Ecto neural progenitor cell (in vitro differentiated cells): ENCODE results near the gene ESPN.
"Not testable (repeated sequence)": the region's sequence is repeated elsewhere in the genome, so short reads cannot be mapped to it uniquely, and the experiment has no call there.

Experiments
- DNase-seq: peaks from one replicate; pipeline ENCODE4 v3.0.0-alpha.2; 2018; ENCODE audit warnings: low spot score

The ESPN gene

DNA sequence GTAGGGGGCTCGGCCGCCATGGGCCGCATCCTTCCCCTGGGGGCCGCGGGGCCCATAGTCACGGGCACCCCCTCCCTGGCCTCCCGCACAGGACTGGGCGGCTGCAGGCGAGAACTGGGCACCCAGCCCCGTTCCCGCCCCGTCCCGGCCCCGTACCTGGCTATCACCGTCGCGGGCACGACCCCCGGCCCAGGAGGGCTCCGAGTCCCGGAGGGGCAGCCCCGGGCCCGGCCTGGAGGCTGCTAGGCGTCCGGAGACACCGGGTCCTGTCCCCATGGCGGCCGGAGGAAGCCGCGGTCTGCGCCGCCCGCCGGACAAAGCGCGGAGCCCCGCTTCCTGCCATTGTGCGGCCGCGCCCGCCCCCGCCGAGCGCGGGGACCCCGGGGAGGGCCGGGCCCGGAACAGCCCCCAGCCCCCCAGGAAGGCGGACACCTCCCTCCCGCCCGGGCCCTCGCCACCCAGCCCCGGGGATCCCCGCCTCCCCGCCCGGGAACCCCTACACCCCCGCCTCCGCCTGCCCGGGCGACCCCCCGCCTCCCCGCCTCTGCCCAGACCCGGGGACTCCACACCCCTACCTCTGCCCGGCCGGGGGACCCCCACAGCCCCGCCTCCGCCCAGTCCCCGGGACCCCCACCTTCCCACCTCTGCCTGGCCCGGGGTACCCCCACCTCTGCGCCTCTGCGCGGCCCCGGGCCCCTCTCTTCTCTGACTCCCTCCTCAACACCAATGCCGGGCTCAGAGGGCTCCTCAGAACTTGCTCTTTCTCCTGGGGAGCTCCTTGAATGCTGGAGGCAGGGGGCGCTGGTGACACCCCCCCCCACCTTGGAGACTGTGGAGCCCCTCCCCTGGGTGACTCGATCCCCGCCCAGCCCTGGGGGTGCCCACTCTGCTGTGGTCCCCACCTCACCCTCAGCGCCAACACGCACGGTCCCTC, 60.9 kb downstream of the ESPN start:
- DNase-seq, result peak; percentile 67

DNA sequence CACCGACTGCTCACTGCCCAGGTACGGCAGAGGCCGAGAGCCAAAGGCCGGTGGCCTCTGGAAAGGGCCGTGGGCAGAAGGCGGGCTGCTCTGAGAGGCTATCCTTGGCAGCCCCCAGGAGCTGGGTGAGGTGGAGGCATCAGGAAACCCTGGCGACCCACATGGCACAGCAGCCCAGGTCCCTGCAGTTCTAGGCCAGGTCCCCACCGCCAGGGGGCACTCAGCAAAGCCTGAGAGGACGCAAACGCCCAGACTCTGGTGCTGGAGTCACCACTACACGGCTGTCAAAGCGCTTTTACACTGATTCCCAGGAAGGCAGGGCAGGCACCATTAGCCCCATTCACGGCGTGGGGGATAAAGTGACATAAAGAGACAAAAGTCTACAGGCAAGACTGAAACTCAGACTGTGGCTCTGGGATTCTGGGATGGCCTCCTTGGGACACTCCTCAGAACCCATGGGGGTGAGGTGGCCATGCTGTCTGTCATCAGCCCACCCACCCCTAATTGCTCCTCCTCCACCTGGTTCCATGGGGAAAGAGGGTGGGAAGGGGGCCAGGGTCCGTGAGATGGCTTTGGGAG, 61.9 kb downstream of the ESPN start:
- peak; percentile 94 for DNase-seq

DNA sequence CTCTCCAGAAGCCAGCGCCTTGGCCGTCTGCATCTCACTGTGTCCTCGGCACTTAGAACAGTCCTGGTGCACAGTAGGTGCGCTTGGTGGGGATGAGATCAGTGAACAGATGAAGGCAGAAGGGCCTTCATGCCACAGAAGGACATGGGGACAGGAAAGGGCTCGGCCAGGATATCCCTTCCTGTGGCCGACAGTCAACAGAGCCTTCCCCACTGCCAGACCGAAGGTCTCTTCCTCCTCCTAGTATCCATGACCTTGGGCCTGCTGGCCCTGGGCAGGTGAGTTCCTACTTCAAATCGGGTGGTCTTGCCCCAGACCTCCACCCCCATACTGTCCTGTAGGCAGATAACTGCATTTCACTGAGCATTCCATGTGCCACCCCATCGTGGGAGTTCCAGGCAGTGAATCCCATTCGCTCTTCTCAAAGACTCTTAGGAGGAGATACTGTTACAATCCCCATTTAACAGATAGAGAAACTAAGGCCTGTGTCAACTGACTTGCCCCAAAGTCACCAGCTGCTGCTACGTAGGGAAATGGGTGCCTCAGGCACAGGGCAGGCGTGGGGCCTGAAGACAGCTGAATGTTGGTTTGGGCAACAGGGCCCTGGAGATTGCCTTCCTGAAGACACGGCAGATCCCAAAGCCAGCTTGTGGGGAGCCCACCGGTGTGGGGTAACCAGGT, 63.4 kb downstream of the ESPN start:
- no peak for DNase-seq

DNA sequence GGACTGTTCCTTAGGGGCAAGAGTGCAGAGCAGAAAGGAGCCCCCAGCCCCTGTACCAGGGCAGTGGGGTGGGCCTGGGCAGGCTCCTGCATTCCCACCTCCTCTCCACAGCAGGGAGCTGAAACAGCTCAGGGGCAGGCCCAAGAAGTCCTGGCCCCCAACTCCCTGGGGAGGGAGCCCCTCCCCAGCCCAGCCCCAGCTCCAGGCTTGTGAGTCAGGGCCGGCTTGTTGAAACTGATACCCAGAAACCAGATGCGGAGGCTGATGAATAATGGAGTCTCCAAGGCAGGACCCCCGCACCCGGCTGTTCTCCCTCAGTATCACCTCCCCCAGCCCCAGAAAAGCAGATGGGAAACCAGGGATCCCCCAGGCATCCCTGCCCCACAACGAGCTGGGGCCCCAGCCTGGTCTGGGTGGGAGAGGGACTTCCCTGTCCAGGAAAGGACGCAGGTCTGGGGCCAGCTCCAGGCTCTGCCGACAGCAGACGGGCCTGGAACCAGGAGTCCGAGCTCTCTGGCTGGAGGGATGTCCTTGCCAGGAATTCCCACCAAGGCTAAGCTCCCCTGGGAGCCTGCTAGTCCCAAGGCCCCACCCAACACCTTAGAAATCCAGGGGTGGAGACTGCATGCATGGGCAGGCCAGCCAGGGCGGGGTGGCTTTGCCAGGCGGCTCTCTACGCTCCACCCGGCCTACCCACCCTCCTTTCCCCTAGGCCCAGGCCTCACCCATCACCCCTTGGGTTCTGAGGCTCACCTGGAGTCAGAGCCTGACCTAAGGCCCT, 64.2 kb downstream of the ESPN start:
- DNase-seq, result no peak

DNA sequence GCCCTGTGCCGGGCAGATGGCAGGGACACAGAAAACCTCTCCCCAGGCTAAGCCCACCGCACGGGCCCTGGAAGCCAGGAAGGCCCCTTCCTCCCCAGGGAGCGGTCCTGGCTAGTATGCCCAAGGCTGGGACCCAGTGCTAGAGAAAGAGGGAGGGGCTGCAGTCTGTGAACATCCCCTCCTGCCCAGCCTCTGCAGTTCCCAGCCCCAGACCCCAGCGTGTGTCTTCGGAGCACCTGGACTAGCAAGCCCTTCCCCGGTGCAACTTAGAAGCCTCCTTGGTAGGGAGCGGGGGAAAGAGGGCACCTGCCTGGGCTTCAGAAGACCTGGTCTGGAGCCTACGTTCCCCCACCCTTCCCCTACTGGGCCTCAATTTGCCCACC, 64.8 kb downstream of the ESPN start:
- no peak for DNase-seq

DNA sequence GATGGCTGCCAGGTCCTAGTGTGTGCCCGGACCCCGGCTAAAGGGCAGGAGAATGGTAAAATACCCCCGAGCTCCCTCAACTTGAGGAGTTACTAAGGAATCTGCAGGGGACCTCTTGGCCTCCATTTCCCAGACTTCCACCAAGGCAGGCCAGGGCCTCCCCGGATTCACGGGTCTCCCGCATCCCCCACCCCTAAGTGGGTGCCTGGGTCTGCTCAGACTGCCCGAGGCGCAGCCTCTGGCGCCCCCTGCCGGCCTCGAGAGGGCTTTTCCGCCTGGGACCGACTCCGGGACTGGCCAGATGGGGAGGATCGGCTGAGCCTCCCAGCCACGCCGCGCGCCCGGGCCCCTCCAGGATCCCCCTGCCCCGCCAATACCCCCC, 65.2 kb downstream of the ESPN start:
- peak; percentile 90 for DNase-seq

DNA sequence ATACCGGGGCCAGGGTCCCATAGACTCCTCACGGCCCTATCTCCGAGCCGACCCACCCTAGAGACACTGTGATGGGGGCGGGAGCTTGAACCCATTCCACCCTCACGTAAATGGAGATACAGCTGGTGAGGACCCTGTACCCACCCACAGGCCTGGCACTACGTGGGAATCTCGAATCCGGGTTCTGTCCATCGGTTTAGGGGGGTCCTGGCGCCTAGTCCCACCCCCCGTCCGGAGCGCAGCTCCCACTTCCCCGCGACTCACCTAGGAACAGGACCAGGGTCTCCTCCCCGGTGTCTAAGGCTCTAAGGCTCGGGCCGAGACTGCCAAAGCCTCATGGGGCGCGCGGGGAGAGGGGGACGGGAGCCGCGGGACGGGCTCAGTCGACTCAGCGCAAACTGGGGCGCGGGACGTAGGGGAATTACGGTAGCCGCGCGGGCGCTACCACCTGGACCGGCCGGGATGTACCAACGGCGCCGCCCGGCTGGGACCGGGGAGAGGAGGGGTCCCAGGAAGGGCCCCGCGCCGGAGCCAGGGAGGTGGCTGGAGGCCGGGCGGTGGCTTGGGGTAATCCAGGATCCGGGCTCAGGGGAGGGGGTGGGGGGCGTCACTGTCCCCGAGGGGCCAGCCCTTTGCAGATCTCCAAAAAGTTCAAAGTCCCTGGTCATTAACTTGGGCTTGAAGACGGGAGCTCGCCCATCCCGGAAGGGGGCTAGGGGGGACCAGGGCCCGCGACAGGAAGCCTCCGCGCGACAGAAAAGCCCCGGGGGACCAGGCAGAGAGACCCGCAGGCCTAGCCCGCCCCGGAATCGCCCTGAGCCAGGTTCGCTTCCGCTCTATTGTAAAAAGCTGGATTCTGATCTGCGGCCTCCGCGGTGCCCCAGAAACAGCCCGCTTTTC, 65.9 kb downstream of the ESPN start:
- DNase-seq, result peak; percentile 85

DNA sequence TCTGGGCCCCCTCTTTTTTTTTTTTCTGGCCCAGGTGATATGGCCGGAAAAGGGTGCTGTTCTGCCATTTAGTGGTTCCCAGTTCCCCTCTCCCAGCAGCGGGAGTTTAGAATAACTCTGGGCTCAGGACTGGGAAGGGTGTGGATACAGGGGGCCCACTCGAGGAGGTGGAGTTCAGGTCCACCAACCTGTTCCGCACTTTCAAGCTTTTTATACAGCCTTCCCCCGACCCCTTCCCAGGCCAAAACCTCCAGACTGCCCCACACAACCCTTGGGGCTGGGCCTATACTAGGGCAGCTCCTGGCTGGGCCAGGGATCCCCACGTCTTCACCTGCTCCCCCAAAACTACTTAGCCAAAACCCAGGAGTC, 66.5 kb downstream of the ESPN start:
- no peak for DNase-seq

DNA sequence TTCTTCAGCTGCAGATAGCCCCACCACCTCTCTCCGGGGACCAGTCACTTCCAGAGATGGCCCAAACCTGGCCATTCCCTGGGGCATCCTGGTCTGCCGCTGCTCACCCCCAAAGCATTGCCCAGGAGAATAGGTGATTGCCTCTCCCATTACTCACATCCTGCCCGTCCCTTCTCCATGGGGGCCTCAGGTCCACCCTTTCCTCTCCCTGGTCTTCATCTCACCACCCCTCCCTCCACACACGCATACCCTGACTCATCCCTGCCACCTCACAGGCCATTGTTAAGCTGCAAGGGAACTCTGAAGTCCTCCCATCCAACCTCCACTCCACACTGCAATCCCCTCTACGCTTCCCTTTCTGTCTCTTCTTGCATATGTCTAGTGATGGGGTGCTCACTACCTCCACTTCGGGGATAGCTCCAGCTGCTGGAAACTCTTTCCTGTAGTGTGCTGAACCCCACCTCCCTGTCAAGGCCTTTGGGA, 66.9 kb downstream of the ESPN start, which contains the start of gene PLEKHG5:
Gene PLEKHG5, minus strand, starts transcription at position 188 of the 483 bp plus-strand sequence. CDS start 14,096 bp downstream, outside the sequence.
- DNase-seq, result no peak

DNA sequence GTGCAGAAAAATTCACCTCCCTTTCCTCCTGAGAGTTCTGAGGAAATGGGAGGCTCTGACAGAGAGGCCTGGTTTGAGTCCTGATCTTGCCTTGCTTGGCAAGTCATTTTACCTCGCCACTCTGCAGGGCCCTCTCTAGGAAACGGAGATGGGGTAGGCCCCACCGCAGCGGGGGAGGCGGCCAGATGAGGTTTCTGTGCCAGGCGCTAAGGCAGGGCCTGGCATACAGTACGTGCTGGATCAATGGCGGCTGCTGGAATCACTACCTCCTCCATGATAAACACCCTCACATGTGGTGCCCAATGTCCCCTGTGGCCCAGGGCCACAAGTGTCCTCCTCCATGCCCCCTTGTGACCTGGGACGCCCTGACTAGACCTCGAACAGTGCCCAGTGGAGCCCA, 67.4 kb downstream of the ESPN start:
- DNase-seq, result no peak

DNA sequence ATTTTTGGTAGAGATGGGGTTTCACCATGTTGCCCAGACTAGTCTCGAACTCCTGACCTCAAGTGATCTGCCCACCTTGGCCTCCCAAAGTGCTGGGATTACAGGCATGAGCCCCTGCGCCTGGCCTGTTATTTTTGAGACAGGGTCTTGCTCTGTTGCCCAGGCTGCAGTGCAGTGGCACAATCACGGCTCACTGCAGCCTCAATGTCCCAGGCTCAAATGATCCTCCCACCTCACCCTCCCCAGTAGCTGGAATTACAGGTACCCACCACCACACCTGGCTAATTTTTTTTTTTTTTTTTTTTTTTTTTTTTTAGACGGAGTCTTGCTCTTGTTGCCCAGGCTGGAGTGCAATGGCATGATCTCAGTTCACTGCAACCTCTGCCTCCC, 69.3 kb downstream of the ESPN start:
- not testable (repeated sequence) for DNase-seq

DNA sequence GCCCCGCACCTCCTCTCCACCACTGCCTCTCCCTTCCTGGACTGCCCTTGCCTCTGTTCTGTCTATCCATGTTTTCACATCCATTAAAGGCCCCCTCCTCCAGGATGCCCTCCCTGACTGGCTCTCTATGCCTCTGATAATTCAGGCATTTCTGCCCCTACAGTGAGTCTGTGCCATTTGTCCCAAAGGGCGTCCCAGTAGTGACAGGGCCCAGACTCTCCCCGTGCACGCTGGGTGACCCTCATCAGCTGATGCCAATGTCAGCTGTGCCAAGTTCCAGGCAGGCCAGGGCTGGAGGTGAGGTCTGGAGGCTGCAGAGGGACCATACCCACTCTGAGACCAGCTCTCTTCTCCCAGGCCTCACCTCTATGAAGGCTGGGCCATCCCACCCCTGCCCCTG, 70.1 kb downstream of the ESPN start:
- no peak for DNase-seq

DNA sequence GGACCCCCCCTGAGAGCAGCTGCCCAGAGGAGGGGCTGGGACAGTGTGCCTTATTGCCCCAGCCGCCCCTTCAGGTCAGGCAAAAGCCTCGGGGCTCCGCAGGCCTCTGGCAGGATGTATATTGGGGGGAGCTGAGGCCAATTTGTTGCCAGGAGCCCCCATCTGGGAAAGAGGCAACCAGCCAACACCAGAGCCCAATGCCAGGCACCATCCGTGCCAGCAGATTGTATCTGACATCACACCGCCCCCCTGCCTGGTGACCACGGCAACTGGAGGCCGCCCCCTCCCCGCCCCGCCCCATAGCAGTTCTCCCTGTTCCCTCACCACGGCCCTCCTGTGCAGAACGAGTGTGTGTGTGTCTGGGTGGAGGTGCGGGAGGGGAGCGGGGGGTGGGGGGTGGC, 70.5 kb downstream of the ESPN start:
- no peak for DNase-seq

DNA sequence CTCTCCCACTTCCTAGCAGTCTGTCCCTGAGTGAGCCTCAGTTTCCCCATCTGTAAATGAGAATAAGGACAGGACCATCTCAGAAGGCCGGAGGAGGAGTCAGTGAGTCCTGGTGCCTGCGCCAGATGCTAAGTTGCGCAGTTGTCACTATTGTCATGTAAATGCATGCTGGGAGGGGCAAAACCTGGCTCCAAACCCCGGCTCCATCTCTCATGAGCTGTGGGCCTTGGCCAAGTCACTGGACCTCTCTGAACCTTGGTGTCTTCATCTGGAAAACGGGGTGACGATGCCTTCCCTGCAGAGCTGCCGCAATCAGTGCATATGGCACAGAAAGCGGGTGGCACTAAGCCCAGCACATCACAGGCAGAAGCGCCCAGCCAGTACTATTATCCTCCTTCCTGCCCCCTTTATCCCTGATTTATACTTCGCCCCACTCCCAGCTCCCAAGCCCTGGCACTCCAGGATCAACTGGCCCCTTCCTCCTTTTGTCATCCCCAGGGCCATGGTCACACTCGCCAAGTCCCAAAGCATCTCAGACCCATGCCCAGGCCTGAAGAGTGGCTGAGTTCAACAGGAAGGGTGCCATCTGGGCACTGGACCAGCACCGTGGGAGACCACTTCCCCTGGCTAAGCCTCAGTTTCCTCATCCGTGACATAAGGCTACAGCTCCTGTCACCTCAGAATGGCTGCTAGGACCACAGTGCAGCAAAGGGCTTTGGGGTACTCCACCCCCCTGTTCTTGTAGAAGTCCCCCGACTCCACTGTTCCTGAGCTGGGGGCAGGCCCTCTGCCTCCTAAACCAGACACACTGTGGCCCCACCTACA, 71.2 kb downstream of the ESPN start:
- no peak for DNase-seq

DNA sequence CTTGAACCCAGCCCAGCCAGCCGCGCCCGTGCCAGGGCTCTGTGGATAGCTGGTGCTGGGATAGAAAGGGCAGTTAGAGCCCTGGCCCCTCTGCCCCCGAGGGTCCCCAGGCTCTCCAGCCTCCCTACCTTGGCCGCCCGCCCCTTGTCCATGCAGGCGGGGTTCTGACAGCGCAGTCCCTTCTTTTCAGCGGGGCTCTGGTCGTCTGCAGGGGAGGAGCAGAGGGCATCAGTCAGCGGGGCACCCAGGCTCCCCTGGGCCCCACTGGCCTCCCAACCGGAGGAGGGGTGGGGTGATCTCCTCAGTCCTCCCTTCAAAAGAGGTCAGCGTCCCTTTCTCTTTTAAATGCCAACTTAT, 71.8 kb downstream of the ESPN start:
- no peak for DNase-seq

DNA sequence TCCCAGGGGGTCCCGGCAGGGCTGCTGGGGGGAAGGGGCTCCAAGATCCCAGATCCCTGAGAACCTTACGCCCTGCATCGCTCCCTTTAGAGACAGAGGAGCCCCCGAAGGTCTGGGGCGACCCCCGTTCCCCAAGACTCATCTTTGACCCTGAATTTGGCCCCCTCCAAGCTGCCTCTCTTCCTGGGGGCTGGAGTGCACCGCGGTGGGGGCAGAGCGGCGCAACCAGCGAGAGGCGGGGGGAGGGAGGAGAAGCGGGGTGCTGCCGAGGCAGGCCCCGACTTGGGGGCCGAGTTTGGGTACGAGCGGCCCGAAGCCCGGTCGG, 72.3 kb downstream of the ESPN start:
- no peak for DNase-seq

DNA sequence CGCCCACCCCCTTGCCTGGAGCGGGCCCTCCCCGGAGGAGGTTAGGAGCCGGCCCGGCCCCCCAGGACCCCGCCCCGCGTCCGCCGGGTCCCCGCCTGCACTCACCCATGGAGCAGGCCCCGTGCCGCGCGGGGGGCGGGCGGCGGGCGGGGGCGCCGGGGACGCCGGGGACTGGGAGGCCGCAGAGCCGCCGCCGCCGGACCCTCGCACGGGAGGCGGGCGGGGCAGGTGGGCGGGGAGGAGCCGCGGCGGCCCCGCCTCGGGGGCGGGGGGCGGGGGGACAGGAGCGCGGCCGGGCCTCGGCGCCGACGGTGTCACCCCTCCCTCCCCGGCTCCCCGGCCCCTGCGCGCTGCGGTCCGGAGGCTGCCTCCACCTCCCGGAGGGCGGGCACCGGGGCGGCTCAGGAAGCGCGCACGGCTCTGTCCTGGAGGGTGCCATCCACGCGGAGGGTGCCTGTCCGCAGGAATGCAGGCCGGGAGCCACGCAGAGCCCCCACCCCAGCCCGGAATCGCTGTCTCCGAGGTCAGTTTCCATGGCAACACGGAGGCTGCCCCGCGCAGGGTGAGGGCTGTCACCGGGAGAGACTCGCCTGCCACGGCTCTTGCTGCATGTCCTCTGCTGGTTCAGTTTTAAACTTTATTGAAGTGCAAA, 72.8 kb downstream of the ESPN start:
- peak; percentile 86 for DNase-seq

DNA sequence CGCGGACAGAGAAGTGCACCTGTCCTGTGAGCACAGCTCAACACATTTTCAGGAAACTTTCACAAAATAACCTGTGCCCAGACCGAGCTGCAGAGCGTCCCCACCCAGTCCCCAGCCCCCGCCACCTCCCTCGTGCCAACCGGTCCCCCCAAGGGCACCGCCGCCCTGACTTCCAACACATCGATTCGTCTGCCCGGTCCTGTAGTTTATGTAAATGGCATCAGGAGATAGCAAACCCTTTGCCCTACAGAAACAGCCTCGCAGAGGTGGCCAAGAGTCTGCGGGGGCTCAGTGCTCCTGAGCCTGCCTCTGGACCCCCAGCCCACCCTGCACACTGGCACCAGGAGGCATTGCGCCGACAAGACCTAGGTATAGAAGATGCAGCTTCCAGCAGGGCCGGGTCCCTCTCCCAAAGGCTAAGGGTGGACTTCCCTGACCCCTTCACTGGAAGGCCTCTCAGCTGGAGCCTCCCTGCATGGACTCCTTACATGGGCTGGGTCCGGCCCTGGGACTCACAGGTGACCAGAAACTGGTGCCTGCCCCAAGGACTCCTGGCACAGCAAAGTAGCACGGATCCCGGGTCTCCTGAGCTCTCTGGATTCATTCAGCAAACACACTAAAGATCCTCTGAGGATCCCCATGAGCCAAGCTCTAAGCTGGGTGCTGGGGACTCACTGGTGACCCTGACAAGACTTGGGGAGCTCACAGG, 73.4 kb downstream of the ESPN start:
- DNase-seq, result no peak

DNA sequence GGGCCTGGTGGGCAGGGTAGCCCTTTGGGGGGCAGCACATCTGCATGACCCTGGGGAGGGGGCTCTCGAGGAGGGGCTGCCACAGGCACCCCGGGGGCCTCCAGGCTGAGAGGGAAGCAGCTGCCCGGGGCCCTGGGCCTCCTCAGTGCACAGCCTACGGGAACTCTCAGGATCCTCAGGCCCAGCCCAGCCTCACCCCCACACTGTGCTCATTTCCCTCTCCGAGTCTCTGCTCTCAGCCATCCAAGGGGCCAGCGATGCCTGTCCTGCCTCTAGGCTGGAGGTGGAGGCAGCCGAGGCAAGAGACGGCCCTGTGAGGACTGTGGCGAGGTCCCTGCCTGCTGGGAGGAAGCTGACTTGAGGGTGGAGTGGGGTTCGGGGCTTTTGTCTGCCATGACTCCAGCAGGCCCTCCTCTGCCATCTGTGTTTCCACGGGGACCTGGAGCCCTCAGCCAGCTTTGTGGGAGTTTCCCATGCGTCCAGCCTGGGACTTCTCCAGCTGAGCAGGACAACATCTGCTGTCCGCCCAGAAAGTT, 74.1 kb downstream of the ESPN start:
- DNase-seq, result no peak
